HepG2 (cell line): ENCODE measurements around the gene TEFM. TPM values are rescaled to one million over a fixed set of nuclear protein-coding genes. Genes with fewer than 3 reads are reported as not detected.
A peak's percentile ranks its signal among the peaks of the same experiment; 100 is the strongest.

ENCODE experiments used
- BCL3 ChIP-seq: sonication (generic); formaldehyde crosslinking; IDR thresholded peaks from 2 replicates; pipeline ENCODE4 v1.5.1; 2020; ENCODE audit warnings: mild to moderate bottlenecking, missing genetic modification reagents, moderate library complexity
- CENPT ChIP-seq: sonication (generic); formaldehyde crosslinking; IDR thresholded peaks from 2 replicates; pipeline ENCODE4 v1.8.0; 2022; ENCODE audit warnings: low read depth, mild to moderate bottlenecking, moderate library complexity, missing genetic modification reagents
- CHD2 ChIP-seq: IDR thresholded peaks from 2 replicates; pipeline ENCODE4 v1.6.1; 2011; ENCODE audit warnings: low read depth, low read length, improper control_type of control experiment
- ELF3 ChIP-seq: IDR thresholded peaks from 2 replicates; pipeline ENCODE4 v1.6.1; 2016; ENCODE audit warnings: missing genetic modification reagents, missing compliant biosample characterization
- HNF1A ChIP-seq, 2 experiments: sonication (generic) in 1 of 2; formaldehyde crosslinking in 1 of 2; IDR thresholded peaks; 2 replicates each; pipeline versions ENCODE4 v1.4.0 to v1.6.1; 2016 to 2020; ENCODE audit warnings: borderline replicate concordance in 1 of 2, low read depth in 1 of 2, mild to moderate bottlenecking in 1 of 2, missing genetic modification reagents in 1 of 2
- NCOA2 ChIP-seq: sonication (generic); formaldehyde crosslinking; IDR thresholded peaks from 2 replicates; pipeline ENCODE4 v1.8.0; 2022; ENCODE audit warnings: inconsistent platforms
- RARA ChIP-seq: IDR thresholded peaks from 2 replicates; pipeline ENCODE4 v1.6.1; 2016; ENCODE audit warnings: missing genetic modification reagents, missing compliant biosample characterization
- REPIN1 ChIP-seq: sonication (generic); formaldehyde crosslinking; IDR thresholded peaks from 2 replicates; pipeline ENCODE4 v1.8.0; 2022; ENCODE audit warnings: missing genetic modification reagents, low read depth, mild to moderate bottlenecking, borderline replicate concordance
- SMARCC2 ChIP-seq: fragments of 450-650 bp; IDR thresholded peaks from 2 replicates; pipeline ENCODE4 v1.6.1; 2017; ENCODE audit warnings: antibody characterized with exemption, mild to moderate bottlenecking
- SP2 ChIP-seq: sonication (generic); formaldehyde crosslinking; IDR thresholded peaks from 2 replicates; pipeline ENCODE4 v1.5.1; 2020; ENCODE audit warnings: mild to moderate bottlenecking, missing genetic modification reagents
- TCF7L2 ChIP-seq: IDR thresholded peaks from 2 replicates; pipeline ENCODE4 v1.6.1; 2011; ENCODE audit warnings: mild to moderate bottlenecking, low read depth, low read length, moderate library complexity
- ZNF24 ChIP-seq: fragments of 450-650 bp; IDR thresholded peaks from 2 replicates; pipeline ENCODE4 v1.6.1; 2017; ENCODE audit warnings: antibody characterized with exemption, mild to moderate bottlenecking
- ZNF703 ChIP-seq: sonication (generic); formaldehyde crosslinking; IDR thresholded peaks from 2 replicates; pipeline ENCODE4 v1.5.1; 2020; ENCODE audit warnings: missing genetic modification reagents, mild to moderate bottlenecking, moderate library complexity, borderline replicate concordance
- polyA plus RNA-seq, 8 experiments: library from polyadenylated mRNA; depleted of rRNA in 3 of 8; stranded (reverse) in 7 of 8; unstranded in 1 of 8; fragments of >200 nt; fragmentation: Illumina TruSeq in 4 of 8; extraction: Trizol in 4 of 8; gene quantifications; 2 replicates each; pipeline versions ENCODE4 v1.2.1 to v1.2.3, GENCODE V29; 2011 to 2016; ENCODE audit warnings: low read depth in 4 of 8, missing spikeins in 1 of 8, mixed read lengths in 1 of 8; ENCODE audit not compliant: insufficient read depth in 1 of 8
- total RNA-seq, 5 experiments: library from RNA; depleted of rRNA; stranded (reverse); fragments of >200 nt; fragmentation: Illumina TruSeq; extraction: Trizol; gene quantifications; 2 replicates each; pipeline ENCODE4 v1.2.3, GENCODE V29; 2016; ENCODE audit warnings: low read depth in 1 of 5
- TF ChIP-seq, protein P1 (sequence below): sonication (generic); formaldehyde crosslinking; IDR thresholded peaks from 2 replicates; pipeline ENCODE4 v1.5.1; 2020; ENCODE audit warnings: mild to moderate bottlenecking, missing genetic modification reagents

The TEFM gene
- total and polyA plus RNA-seq, 2 of the 13 experiments (the other 11 are each of a cell fraction or from before 2014, with no cell fraction given): 7.0 to 20.0 TPM

GRCh38 chr17:30915833-30916611 is 10.0 kb upstream of the TEFM start (continued):
- TF ChIP-seq, protein P1, sequence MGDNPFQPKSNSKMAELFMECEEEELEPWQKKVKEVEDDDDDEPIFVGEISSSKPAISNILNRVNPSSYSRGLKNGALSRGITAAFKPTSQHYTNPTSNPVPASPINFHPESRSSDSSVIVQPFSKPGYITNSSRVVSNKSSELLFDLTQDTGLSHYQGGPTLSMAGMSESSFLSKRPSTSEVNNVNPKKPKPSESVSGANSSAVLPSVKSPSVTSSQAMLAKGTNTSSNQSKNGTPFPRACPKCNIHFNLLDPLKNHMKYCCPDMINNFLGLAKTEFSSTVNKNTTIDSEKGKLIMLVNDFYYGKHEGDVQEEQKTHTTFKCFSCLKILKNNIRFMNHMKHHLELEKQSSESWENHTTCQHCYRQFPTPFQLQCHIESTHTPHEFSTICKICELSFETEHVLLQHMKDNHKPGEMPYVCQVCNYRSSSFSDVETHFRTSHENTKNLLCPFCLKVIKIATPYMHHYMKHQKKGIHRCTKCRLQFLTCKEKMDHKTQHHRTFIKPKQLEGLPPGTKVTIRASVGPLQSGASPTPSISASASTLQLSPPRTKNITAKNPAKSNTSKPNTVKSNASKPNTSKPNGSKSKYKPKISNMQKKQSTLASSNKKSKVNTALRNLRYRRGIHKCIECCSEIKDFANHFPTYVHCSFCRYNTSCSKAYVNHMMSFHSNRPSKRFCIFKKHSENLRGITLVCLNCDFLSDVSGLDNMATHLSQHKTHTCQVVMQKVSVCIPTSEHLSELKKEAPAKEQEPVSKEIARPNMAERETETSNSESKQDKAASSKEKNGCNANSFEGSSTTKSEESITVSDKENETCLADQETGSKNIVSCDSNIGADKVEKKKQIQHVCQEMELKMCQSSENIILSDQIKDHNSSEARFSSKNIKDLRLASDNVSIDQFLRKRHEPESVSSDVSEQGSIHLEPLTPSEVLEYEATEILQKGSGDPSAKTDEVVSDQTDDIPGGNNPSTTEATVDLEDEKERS: no peak
- no peak for TF ChIP-seq CHD2
- TF ChIP-seq RARA (CRISPR knock-in tag): peak; percentile 61
- peak; percentile 23; the same call in 1 of the 2 replicates for TF ChIP-seq REPIN1 (CRISPR knock-in tag)
- TF ChIP-seq CENPT: no peak
- peak; percentile 76; the same call in 1 of the 2 replicates for TF ChIP-seq NCOA2 (CRISPR knock-in tag)
- peak; percentile 91 for TF ChIP-seq TCF7L2
- TF ChIP-seq SMARCC2: no peak
- no peak for TF ChIP-seq SP2 (CRISPR knock-in tag)
- peak; percentile 73 for TF ChIP-seq ELF3 (CRISPR knock-in tag)
- TF ChIP-seq ZNF703 (CRISPR knock-in tag): 0 out of 2 replicates have a peak, but pooled peaks have one; percentile 65
- TF ChIP-seq BCL3 (CRISPR knock-in tag): no peak
- peak; percentile 55; the same call in 1 of the 2 replicates for TF ChIP-seq ZNF24
- TF ChIP-seq HNF1A (IDR thresholded peaks at IDR 0.05; ENCODE audit: low read depth): peak; percentile 28; the same call in 1 of the 2 replicates
- TF ChIP-seq HNF1A (CRISPR knock-in tag; IDR thresholded peaks at IDR 0.05; ENCODE audit: borderline replicate concordance): no peak
